Tibial artery (tissue), 4 donors: ENCODE data around the gene ZBTB46.
"Not testable (repeated sequence)": the region's sequence is repeated elsewhere in the genome, so short reads cannot be mapped to it uniquely, and the experiment has no call there.

ENCODE experiments used
- DNase-seq, 2 donors: peaks; one replicate each; pipeline ENCODE4 v3.0.0-alpha.2; 2019
- H3K27ac ChIP-seq, 2 donors: fragments of 200-600 bp; sonication (generic) in 1 of 2; 1 replicate in 1 of 2; 2 replicates in 1 of 2; pipeline ENCODE4 v1.5.1; 2018 to 2019; ENCODE audit warnings: mild to moderate bottlenecking in 1 of 2
- H3K27me3 ChIP-seq, 2 donors: fragments of 200-600 bp; sonication (generic) in 1 of 2; one replicate each; pipeline versions ENCODE4 v1.5.1 to v1.6.0; 2016 to 2019
- H3K36me3 ChIP-seq, 3 donors: fragments of 200-600 bp; sonication (generic) in 2 of 3; one replicate each; pipeline ENCODE4 v1.5.1; 2016 to 2019; ENCODE audit warnings: mild to moderate bottlenecking in 2 of 3
- H3K4me1 ChIP-seq, 4 donors: fragments of 200-600 bp; sonication (generic) in 2 of 4; 1 replicate in 3 of 4; 2 replicates in 1 of 4; pipeline ENCODE4 v1.5.1; 2016 to 2019
- H3K4me3 ChIP-seq, 2 donors: fragments of 200-600 bp; sonication (generic) in 1 of 2; 1 replicate in 1 of 2; 2 replicates in 1 of 2; pipeline ENCODE4 v1.5.1; 2018 to 2019; ENCODE audit warnings: mild to moderate bottlenecking in 2 of 2
- H3K9me3 ChIP-seq, 3 donors: fragments of 200-600 bp; sonication (generic) in 1 of 3; one replicate each; pipeline ENCODE4 v1.5.1; 2016 to 2019
- intact Hi-C: fragments of 100-400 bp; cut with DNase I; formaldehyde crosslinking; loops from one replicate; pipeline ENCODE4 v1.15.0; 2023; ENCODE audit warnings: low total_unique reads
- TF ChIP-seq, protein P1 (sequence below), 2 experiments: fragments of 200-600 bp in 1 of 2; fragments of 450-650 bp in 1 of 2; IDR thresholded peaks; one replicate each; pipeline ENCODE4 v1.5.1; 2017 to 2019; ENCODE audit warnings: antibody characterized with exemption in 2 of 2, mild to moderate bottlenecking in 1 of 2, moderate library complexity in 1 of 2

The ZBTB46 gene

GRCh38 chr20:63873477-63873971 is 42.5 kb upstream of the ZBTB46 start:
- Histone ChIP-seq H3K9me3 (no peaks in the 10 kb centered on the region), H3K4me1 (no peaks in the 10 kb centered on the region), H3K27me3 (no peaks in the 10 kb centered on the region), H3K27ac (no peak overlapping the region), H3K4me3 (no peak overlapping the region), H3K36me3 (peaks cover 72 to 100% (median 78%) of the 10 kb centered on the region in 3 donors)
- peak in 1 of 2 donors; percentile 73 for DNase-seq
- intact Hi-C loops: no loop called here
- TF ChIP-seq, protein P1, sequence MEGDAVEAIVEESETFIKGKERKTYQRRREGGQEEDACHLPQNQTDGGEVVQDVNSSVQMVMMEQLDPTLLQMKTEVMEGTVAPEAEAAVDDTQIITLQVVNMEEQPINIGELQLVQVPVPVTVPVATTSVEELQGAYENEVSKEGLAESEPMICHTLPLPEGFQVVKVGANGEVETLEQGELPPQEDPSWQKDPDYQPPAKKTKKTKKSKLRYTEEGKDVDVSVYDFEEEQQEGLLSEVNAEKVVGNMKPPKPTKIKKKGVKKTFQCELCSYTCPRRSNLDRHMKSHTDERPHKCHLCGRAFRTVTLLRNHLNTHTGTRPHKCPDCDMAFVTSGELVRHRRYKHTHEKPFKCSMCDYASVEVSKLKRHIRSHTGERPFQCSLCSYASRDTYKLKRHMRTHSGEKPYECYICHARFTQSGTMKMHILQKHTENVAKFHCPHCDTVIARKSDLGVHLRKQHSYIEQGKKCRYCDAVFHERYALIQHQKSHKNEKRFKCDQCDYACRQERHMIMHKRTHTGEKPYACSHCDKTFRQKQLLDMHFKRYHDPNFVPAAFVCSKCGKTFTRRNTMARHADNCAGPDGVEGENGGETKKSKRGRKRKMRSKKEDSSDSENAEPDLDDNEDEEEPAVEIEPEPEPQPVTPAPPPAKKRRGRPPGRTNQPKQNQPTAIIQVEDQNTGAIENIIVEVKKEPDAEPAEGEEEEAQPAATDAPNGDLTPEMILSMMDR (IDR thresholded peaks at IDR 0.05): no peak

- TF ChIP-seq, protein P1 (IDR thresholded peaks at IDR 0.05): no peak
- H3K36me3 ChIP-seq: peaks cover 30 to 53% (median 37%) of the 10 kb centered on the region in 3 donors
- intact Hi-C loops: loop anchor here (10.0 kb wide), 3 partner anchors 133 to 333 kb away; partner anchors contain the start of genes GMEB2, LIME1, PTK6 and SLC2A4RG
- H3K27ac ChIP-seq: no peak overlapping the region
- no peaks in the 10 kb centered on the region for H3K27me3 ChIP-seq
- no peak for DNase-seq
- H3K9me3 ChIP-seq: no peaks in the 10 kb centered on the region
- peaks cover 0 to 35% (median 22%) of the 10 kb centered on the region in 4 donors for H3K4me1 ChIP-seq
- no peak overlapping the region for H3K4me3 ChIP-seq
Observed at GRCh38 chr20:63868264-63868663, 37.2 kb upstream of the ZBTB46 start.

DNA sequence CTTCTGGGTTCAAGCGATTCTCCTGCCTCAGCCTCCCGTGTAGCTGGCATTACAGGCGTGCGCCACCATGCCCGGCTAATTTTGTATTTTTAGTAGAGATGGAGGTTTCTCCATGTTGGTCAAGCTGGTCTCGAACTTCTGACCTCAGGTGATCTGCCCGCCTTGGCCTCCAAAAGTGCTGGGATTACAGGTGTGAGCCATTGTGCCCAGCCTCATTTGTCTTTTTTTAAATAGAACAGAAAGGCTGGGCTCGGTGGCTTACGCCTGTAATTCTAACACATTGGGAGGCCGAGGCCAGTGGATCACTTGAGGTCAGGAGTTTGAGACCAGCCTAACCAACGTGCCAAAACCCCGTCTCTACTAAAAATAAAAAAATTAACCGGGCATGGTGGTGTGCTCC is 36.0 kb upstream of the ZBTB46 start:
- peaks cover 29 to 48% (median 36%) of the 10 kb centered on the region in 3 donors for H3K36me3 ChIP-seq
- H3K27ac ChIP-seq, DNase-seq, H3K4me3 ChIP-seq, H3K9me3 ChIP-seq, H3K27me3 ChIP-seq: not testable (repeated sequence)
- intact Hi-C loops: loop anchor here (10.0 kb wide), 3 partner anchors 132 to 332 kb away; partner anchors contain the start of genes GMEB2, LIME1, PTK6 and SLC2A4RG
- H3K4me1 ChIP-seq: peaks cover 0 to 44% (median 24%) of the 10 kb centered on the region in 4 donors

GRCh38 chr20:63864978-63865640 is 34.0 kb upstream of the ZBTB46 start, which contains the start of gene TPD52L2:
TPD52L2 (plus strand) TSS chr20:63865270; CDS start chr20:63865366, 96 bp downstream.
- Histone ChIP-seq H3K36me3 (peaks cover 16 to 39% (median 24%) of the 10 kb centered on the region in 3 donors), H3K4me3 (peak within 1 kb of the TSS; percentile 81 to 98), H3K9me3 (no peaks in the 10 kb centered on the region), H3K27me3 (no peaks in the 10 kb centered on the region), H3K27ac (peak within 1 kb of the TSS; percentile 88 to 99), H3K4me1 (peaks cover 0 to 44% (median 24%) of the 10 kb centered on the region in 4 donors)
- intact Hi-C loops: loop anchor here (5.0 to 10.0 kb wide), 4 partner anchors 78 to 330 kb away; partner anchors contain the start of genes GMEB2, LIME1, PTK6 and SLC2A4RG
- TF ChIP-seq, protein P1 (IDR thresholded peaks at IDR 0.05): no peak
- DNase-seq: peak; percentile 99

DNA sequence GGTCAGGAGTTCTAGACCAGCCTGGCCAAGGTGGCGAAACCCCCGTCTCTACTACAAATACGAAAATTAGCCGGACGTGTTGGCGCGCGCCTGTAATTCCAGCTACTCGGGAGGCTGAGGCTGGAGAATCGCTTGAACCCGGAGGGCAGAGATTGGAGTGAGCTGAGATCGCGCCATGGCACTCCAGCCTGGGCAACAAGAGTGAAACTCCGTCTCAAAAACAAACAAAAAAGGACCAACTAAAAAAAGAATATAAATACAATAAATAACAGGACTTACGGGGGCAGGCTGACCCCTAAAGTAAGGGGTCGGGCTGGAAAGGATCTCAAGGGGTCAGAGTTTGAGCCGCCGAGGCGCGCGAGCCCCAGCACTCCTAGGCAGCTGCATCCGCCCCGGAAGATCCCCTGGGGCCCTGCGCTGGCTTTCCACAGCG is 33.5 kb upstream of the ZBTB46 start:
- peak overlapping the region; percentile 81 to 98 for H3K4me3 ChIP-seq
- peak overlapping the region; percentile 88 to 99 for H3K27ac ChIP-seq
- H3K36me3 ChIP-seq: peaks cover 10 to 33% (median 19%) of the 10 kb centered on the region in 3 donors
- H3K9me3 ChIP-seq: no peaks in the 10 kb centered on the region
- no peaks in the 10 kb centered on the region for H3K27me3 ChIP-seq
- TF ChIP-seq, protein P1 (IDR thresholded peaks at IDR 0.05): no peak
- intact Hi-C loops: loop anchor here (5.0 to 10.0 kb wide), 4 partner anchors 77 to 330 kb away; partner anchors contain the start of genes GMEB2, LIME1, PTK6 and SLC2A4RG
- peaks cover 0 to 44% (median 24%) of the 10 kb centered on the region in 4 donors for H3K4me1 ChIP-seq
- no peak for DNase-seq
